HTERT RPE-1 (cell line): ENCODE results near the gene CEP70.
"Not testable (repeated sequence)": the region's sequence is repeated elsewhere in the genome, so short reads cannot be mapped to it uniquely, and the experiment has no call there.

Experiments
- in situ Hi-C: fragments of 300-500 bp; cut with MboI; formaldehyde crosslinking; loops from 4 replicates; pipeline ENCODE4 v1.14.3; 2020; ENCODE audit warnings: low sequenced_read_pairs

Gene CEP70

GRCh38 chr3:138455801-138456716 is 138.0 kb downstream of the CEP70 start:
- in situ Hi-C loops, result no loop called here

GRCh38 chr3:138453940-138454339 is 140.1 kb downstream of the CEP70 start:
- in situ Hi-C loops, result not testable (repeated sequence)

- in situ Hi-C loops, result no loop called here
Observed at GRCh38 chr3:138452436-138452835, 141.6 kb downstream of the CEP70 start.

- in situ Hi-C loops, result no loop called here
Observed at GRCh38 chr3:138451595-138452162, 142.4 kb downstream of the CEP70 start.

- in situ Hi-C loops, result no loop called here
Observed at GRCh38 chr3:138450704-138451424, 143.2 kb downstream of the CEP70 start.

GRCh38 chr3:138450181-138450580 is 143.9 kb downstream of the CEP70 start:
- in situ Hi-C loops, result no loop called here

GRCh38 chr3:138449490-138449889 is 144.6 kb downstream of the CEP70 start:
- in situ Hi-C loops, result no loop called here

- in situ Hi-C loops, result no loop called here
Observed at GRCh38 chr3:138448631-138449030, 145.4 kb downstream of the CEP70 start.

- in situ Hi-C loops, result no loop called here
Observed at GRCh38 chr3:138445654-138446053, 148.4 kb downstream of the CEP70 start.

- in situ Hi-C loops, result no loop called here
Observed at GRCh38 chr3:138445236-138445635, 148.8 kb downstream of the CEP70 start.
